OCI-LY7 (cell line): Measurements from ENCODE around the gene PCBD1. TPM values are rescaled to one million over a fixed set of nuclear protein-coding genes. Genes with fewer than 3 reads are reported as not detected.

Experiments used
- BruUV-seq: library from RNA; stranded (reverse); fragments of 400-500 nt; replicated peaks from 2 replicates; lab custom pipeline; 2021; lab: Mats Ljungman, UMichigan
- CTCF ChIA-PET: fragments of 300-600 bp; sonication (Branson Sonifier 250); formaldehyde crosslinking; loops from one replicate; lab custom pipeline; 2022; ENCODE audit warnings: antibody characterized with exemption; ENCODE audit not compliant: unreplicated experiment; lab: Charles Lee
- POLR2A ChIA-PET: fragments of 300-600 bp; sonication (Branson Sonifier 250); formaldehyde crosslinking; loops from one replicate; lab custom pipeline; 2022; ENCODE audit warnings: antibody characterized with exemption; lab: Charles Lee
- DNase-seq: peaks from one replicate; pipeline ENCODE4 v3.0.0-alpha.2; 2015; ENCODE audit warnings: low spot score
- H2AFZ ChIP-seq: fragments of 200-600 bp; sonication (generic), shearing (Covaris generic); 2 replicates; pipeline ENCODE4 v1.6.1; 2014; ENCODE audit warnings: mild to moderate bottlenecking, antibody characterized with exemption, low read length, moderate library complexity
- H3K27ac ChIP-seq: fragments of 200-600 bp; sonication (generic); 2 replicates; pipeline ENCODE4 v1.5.1; 2014; ENCODE audit warnings: mixed run types, low read depth, mild to moderate bottlenecking, moderate library complexity, low read length, inconsistent platforms; ENCODE audit not compliant: poor library complexity, severe bottlenecking
- H3K36me3 ChIP-seq: fragments of 200-600 bp; sonication (generic); 2 replicates; pipeline ENCODE4 v1.6.1; 2014; ENCODE audit warnings: mild to moderate bottlenecking, antibody characterized with exemption, low read length, moderate library complexity, mixed read lengths; ENCODE audit not compliant: insufficient read depth
- H3K4me1 ChIP-seq: fragments of 200-600 bp; sonication (generic); 2 replicates; pipeline ENCODE4 v1.5.1; 2014; ENCODE audit warnings: mild to moderate bottlenecking, low read length; ENCODE audit not compliant: insufficient read depth, poor library complexity, severe bottlenecking
- H3K4me2 ChIP-seq: fragments of 200-600 bp; sonication (generic); 2 replicates; pipeline ENCODE4 v1.6.1; 2014; ENCODE audit warnings: mild to moderate bottlenecking, low read length
- H3K4me3 ChIP-seq: fragments of 200-600 bp; sonication (generic); 2 replicates; pipeline ENCODE4 v1.5.1; 2014; ENCODE audit warnings: mild to moderate bottlenecking, low read depth, low read length; ENCODE audit not compliant: poor library complexity, severe bottlenecking
- H3K79me2 ChIP-seq: fragments of 200-600 bp; sonication (generic); 2 replicates; pipeline ENCODE4 v1.6.1; 2016; ENCODE audit warnings: low read depth, mild to moderate bottlenecking, low read length, moderate library complexity, mixed read lengths; ENCODE audit not compliant: insufficient read depth
- H3K9me2 ChIP-seq: fragments of 200-600 bp; sonication (generic); 2 replicates; pipeline ENCODE4 v1.6.1; 2016; ENCODE audit warnings: mild to moderate bottlenecking, low read length, mixed read lengths; ENCODE audit not compliant: insufficient read depth
- H3K9me3 ChIP-seq: fragments of 200-600 bp; sonication (generic); 2 replicates; pipeline ENCODE4 v1.6.1; 2014; ENCODE audit warnings: mild to moderate bottlenecking, mixed run types, low read length, mixed read lengths
- H4K20me1 ChIP-seq: fragments of 200-600 bp; sonication (generic); 2 replicates; pipeline ENCODE4 v1.6.1; 2014; ENCODE audit warnings: mild to moderate bottlenecking, antibody characterized with exemption, low read length, moderate library complexity, mixed read lengths; ENCODE audit not compliant: insufficient read depth
- EZH2phosphoT487 ChIP-seq: fragments of 200-600 bp; sonication (generic); IDR thresholded peaks from 2 replicates; pipeline ENCODE4 v1.6.1; 2018; ENCODE audit warnings: low read depth, borderline replicate concordance, mild to moderate bottlenecking, mixed run types, antibody characterized with exemption, low read length, moderate library complexity, mixed read lengths
- intact Hi-C: fragments of 100-400 bp; cut with micrococcal nuclease; formaldehyde crosslinking; loops from one replicate; pipeline ENCODE4 v1.10.0; 2022; ENCODE audit not compliant: unreplicated experiment
- total RNA-seq, 2 experiments: library from RNA; depleted of rRNA in 1 of 2; stranded (reverse); fragments of >200 nt in 1 of 2; shearing (Covaris generic) in 1 of 2; gene quantifications; 2 replicates each; pipeline ENCODE4 v1.2.3, GENCODE V29; 2014 to 2022
- TF ChIP-seq, protein P1 (sequence below): fragments of 200-600 bp; sonication (generic); conservative IDR thresholded peaks from 2 replicates; pipeline ENCODE4 v1.5.1; 2014; ENCODE audit warnings: mild to moderate bottlenecking, antibody characterized with exemption, low read length, moderate library complexity, mixed read lengths

PCBD1 gene
- total RNA-seq, 2 experiments from 2014 or later, result 4.9 to 25.4 TPM

DNA sequence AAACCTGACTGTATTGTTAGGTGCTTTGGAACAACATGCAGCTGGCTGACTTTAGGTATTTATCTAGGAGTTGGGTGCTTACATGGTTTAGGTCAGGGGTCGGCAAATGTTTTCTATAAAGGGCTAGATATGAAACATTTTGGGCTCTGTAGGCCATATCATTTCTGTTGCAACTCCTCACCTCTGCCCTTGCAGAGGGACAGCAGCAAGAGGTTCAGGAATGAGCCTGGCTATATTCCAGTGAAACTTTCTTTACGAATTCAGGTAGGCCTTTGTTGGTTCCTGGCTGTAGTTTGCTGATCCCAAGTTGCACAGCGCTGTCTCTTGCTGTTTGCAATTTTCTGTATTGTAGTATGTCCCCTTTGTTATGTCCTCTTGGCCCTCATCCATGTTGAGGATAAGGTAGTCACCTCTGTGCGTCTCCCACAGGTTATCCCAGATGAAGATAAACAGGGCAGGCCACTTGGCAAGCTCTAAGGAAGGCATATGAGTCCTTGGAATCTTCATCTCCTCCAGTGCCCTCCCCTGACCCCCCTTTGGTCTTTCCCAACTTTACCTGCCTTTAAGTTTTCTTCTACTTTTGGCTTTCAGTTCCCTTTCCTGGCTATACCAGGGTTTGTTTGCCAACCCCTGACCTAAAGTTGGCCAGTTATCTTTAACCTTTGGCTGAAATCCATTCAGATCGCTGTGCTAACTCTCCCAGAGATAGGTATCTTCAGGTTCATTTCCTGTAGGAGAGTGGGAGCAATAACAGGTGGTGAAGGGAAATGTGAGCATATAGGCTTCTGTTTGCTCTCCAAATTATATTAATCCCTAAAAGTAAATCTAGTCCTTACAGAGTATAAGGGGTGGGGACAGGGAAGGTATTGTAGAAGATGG lies 36.5 kb downstream of the PCBD1 start:
- H3K36me3 ChIP-seq, result peaks cover 17% of the 10 kb centered on the region; the same call in 1 of the 2 replicates
- ChIA-PET POLR2A (no interaction called here), CTCF (no interaction called here)
- no TSS peak for BruUV-seq
- no peak overlapping the region for H3K27ac ChIP-seq
- intact Hi-C loops, result no loop called here
- no peak overlapping the region for H3K4me3 ChIP-seq
- H4K20me1 ChIP-seq, result no peaks in the 10 kb centered on the region
- DNase-seq, result no peak
- H3K4me1 ChIP-seq, result no peaks in the 10 kb centered on the region
- no peak overlapping the region for H3K4me2 ChIP-seq
- no peak overlapping the region for H2AFZ ChIP-seq
- H3K79me2 ChIP-seq, result no peaks in the 10 kb centered on the region
- no peaks in the 10 kb centered on the region for H3K9me2 ChIP-seq
- H3K9me3 ChIP-seq, result no peaks in the 10 kb centered on the region
- TF ChIP-seq EZH2phosphoT487, result no peak
- TF ChIP-seq, protein P1, sequence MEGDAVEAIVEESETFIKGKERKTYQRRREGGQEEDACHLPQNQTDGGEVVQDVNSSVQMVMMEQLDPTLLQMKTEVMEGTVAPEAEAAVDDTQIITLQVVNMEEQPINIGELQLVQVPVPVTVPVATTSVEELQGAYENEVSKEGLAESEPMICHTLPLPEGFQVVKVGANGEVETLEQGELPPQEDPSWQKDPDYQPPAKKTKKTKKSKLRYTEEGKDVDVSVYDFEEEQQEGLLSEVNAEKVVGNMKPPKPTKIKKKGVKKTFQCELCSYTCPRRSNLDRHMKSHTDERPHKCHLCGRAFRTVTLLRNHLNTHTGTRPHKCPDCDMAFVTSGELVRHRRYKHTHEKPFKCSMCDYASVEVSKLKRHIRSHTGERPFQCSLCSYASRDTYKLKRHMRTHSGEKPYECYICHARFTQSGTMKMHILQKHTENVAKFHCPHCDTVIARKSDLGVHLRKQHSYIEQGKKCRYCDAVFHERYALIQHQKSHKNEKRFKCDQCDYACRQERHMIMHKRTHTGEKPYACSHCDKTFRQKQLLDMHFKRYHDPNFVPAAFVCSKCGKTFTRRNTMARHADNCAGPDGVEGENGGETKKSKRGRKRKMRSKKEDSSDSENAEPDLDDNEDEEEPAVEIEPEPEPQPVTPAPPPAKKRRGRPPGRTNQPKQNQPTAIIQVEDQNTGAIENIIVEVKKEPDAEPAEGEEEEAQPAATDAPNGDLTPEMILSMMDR, result no peak

- no peaks in the 10 kb centered on the region for H3K79me2 ChIP-seq
- no peaks in the 10 kb centered on the region for H3K9me3 ChIP-seq
- no peak overlapping the region for H2AFZ ChIP-seq
- no peak overlapping the region for H3K27ac ChIP-seq
- intact Hi-C loops, result no loop called here
- H3K36me3 ChIP-seq, result peaks cover 13% of the 10 kb centered on the region; the same call in 1 of the 2 replicates
- H4K20me1 ChIP-seq, result no peaks in the 10 kb centered on the region
- TF ChIP-seq, protein P1, result no peak
- no peak for TF ChIP-seq EZH2phosphoT487
- CTCF ChIA-PET, result interaction anchor here (0.6 kb wide), 1 partner anchor 16 kb away, joined by 5 read pairs; no protein-coding TSS in a partner anchor
- no peaks in the 10 kb centered on the region for H3K9me2 ChIP-seq
- no peak overlapping the region for H3K4me3 ChIP-seq
- DNase-seq, result no peak
- no peaks in the 10 kb centered on the region for H3K4me1 ChIP-seq
- POLR2A ChIA-PET, result interaction anchor here (0.6 kb wide), 1 partner anchor 21 kb away, joined by 4 read pairs; no protein-coding TSS in a partner anchor
- BruUV-seq, result no TSS peak
- H3K4me2 ChIP-seq, result no peak overlapping the region
These were observed 38.3 kb downstream of the PCBD1 start for GRCh38 chr10:70850097-70850496.
